ENCODE measurements around the gene CWC27.

DNA sequence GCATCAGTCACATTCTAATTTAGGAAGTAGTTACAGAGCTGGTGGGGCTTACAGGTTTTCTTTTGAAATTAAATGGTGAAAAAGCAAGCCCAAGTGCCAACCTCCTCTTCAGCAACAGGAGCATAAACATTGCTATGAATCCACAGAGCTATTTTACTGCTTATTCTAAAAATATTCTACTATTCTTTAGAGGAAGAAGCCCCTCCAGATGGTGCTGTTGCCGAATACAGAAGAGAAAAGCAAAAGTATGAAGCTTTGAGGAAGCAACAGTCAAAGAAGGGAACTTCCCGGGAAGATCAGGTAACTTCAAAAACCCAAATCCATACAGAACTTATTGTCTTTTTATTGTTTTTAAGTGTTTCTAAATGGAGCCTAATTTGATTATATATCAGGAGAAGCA lies 202.8 kb downstream of the CWC27 start:
- TF ChIP-seq CTCF (IDR thresholded peaks at IDR 0.05), result no peak
- no peak for TF ChIP-seq ZFX (IDR thresholded peaks at IDR 0.05; ENCODE audit: borderline replicate concordance)
